ENCODE data around the gene EBP.

Gene EBP

GRCh38 chrX:48512371-48512935, 9.2 kb upstream of the EBP start:
- no peak overlapping the region for H3K4me3 ChIP-seq (ENCODE audit: low read depth, low read length)
- no peak for DNase-seq (ENCODE audit: low read depth)
- TF ChIP-seq MYC (IDR thresholded peaks at IDR 0.05; ENCODE audit: low read depth, low read length) (no peak), CTCF (IDR thresholded peaks at IDR 0.05; ENCODE audit: low read depth, low read length) (no peak), POLR2A (IDR thresholded peaks at IDR 0.05; ENCODE audit: extremely low read depth, insufficient read length) (no peak), MAX (IDR thresholded peaks at IDR 0.05; ENCODE audit: low read depth, low read length) (no peak)

GRCh38 chrX:48513670-48514069, 7.9 kb upstream of the EBP start:
- DNase-seq (ENCODE audit: low read depth), result no peak
- H3K4me3 ChIP-seq (ENCODE audit: low read depth, low read length), result no peak overlapping the region
- TF ChIP-seq MAX (IDR thresholded peaks at IDR 0.05; ENCODE audit: low read depth, low read length), result no peak
- TF ChIP-seq CTCF (IDR thresholded peaks at IDR 0.05; ENCODE audit: low read depth, low read length), result no peak
- TF ChIP-seq POLR2A (IDR thresholded peaks at IDR 0.05; ENCODE audit: extremely low read depth, insufficient read length), result no peak
- TF ChIP-seq MYC (IDR thresholded peaks at IDR 0.05; ENCODE audit: low read depth, low read length), result no peak

DNA sequence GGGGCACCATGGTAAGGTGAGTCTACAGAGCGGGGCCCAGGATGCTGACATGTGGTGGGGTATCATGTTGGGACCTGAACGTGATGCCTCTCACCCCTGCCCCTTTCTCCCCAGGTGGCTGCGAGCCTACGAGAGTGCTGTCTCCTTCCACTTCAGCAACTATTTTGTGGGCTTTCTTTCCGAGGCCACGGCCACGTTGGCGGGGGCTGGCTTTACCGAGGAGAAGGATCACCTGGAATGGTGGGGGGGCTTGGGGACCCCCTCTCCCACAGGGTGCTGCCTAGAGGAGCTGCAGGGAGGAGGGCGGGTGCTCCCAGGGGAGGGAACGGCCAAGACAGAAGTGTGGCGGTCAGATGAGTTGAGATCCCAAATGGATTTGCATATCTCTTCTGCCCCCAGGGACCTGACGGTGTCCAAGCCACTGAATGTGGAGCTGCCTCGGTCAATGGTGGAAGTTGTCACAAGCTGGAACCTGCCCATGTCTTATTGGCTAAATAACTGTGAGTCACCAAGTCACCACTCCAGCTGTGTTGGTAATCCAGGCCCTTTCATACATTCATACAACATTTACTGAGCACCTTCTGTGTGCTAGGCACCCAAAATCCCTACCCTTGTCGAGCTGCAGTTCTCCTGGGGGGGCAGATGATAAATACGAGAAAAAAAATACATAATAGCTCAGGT, 7.3 kb upstream of the EBP start:
- no peak for DNase-seq (ENCODE audit: low read depth)
- no peak overlapping the region for H3K4me3 ChIP-seq (ENCODE audit: low read depth, low read length)
- TF ChIP-seq MAX (IDR thresholded peaks at IDR 0.05; ENCODE audit: low read depth, low read length), result no peak
- TF ChIP-seq POLR2A (IDR thresholded peaks at IDR 0.05; ENCODE audit: extremely low read depth, insufficient read length), result no peak
- no peak for TF ChIP-seq MYC (IDR thresholded peaks at IDR 0.05; ENCODE audit: low read depth, low read length)
- TF ChIP-seq CTCF (IDR thresholded peaks at IDR 0.05; ENCODE audit: low read depth, low read length), result no peak

- no peak overlapping the region for H3K4me3 ChIP-seq (ENCODE audit: low read depth, low read length)
- no peak for TF ChIP-seq CTCF (IDR thresholded peaks at IDR 0.05; ENCODE audit: low read depth, low read length)
- no peak for TF ChIP-seq MYC (IDR thresholded peaks at IDR 0.05; ENCODE audit: low read depth, low read length)
- TF ChIP-seq MAX (IDR thresholded peaks at IDR 0.05; ENCODE audit: low read depth, low read length), result no peak
- no peak for DNase-seq (ENCODE audit: low read depth)
Observed at GRCh38 chrX:48514868-48515460, 6.6 kb upstream of the EBP start.

DNA sequence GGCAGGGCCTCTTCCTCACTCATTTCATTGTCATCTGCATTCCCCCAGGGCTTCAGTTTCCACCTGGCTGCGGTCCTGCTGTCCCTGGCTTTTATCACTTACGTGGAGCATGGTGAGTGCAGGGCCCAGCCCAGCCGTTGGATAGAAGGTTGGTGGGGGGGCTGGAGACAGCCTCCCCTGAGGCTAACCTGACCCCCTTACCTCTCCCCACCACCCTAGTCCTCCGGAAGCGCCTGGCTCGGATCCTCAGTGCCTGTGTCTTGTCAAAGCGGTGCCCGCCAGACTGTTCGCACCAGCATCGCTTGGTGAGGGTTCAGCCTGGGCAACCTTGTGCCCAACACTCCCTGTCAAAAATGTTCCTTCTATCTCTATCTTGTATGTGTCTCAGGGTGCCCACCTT, 5.8 kb upstream of the EBP start:
- H3K4me3 ChIP-seq (ENCODE audit: low read depth, low read length), result no peak overlapping the region
- TF ChIP-seq CTCF (IDR thresholded peaks at IDR 0.05; ENCODE audit: low read depth, low read length) (no peak), MYC (IDR thresholded peaks at IDR 0.05; ENCODE audit: low read depth, low read length) (no peak), POLR2A (IDR thresholded peaks at IDR 0.05; ENCODE audit: extremely low read depth, insufficient read length) (no peak), MAX (IDR thresholded peaks at IDR 0.05; ENCODE audit: low read depth, low read length) (no peak)
- no peak for DNase-seq (ENCODE audit: low read depth)

All from NB4 (cell line).